ENCODE results near the gene SYNRG.
A peak's percentile ranks its signal among the peaks of the same experiment; 100 is the strongest.

The SYNRG gene

DNA sequence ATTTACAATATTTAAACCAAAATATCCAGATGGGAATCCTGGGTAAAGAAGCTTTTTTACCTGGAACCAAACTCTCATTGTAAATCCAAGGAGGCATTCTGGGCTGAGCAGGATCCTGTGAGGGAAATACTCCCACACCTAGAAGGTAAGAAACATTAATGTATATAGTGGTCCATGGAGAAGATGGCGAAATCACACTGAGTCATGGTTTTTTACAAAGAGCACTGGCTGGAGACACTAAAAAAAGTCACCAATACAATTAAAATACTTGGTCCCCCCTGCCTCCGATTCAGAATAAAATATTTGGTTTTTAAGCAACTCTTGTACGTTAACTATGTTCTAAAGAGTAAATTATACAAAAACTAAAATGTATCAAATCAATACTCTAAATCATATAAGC is 32.9 kb downstream of the SYNRG start:
- no peak for DNase-seq (ENCODE audit: low spot score)
- TF ChIP-seq, protein P1, sequence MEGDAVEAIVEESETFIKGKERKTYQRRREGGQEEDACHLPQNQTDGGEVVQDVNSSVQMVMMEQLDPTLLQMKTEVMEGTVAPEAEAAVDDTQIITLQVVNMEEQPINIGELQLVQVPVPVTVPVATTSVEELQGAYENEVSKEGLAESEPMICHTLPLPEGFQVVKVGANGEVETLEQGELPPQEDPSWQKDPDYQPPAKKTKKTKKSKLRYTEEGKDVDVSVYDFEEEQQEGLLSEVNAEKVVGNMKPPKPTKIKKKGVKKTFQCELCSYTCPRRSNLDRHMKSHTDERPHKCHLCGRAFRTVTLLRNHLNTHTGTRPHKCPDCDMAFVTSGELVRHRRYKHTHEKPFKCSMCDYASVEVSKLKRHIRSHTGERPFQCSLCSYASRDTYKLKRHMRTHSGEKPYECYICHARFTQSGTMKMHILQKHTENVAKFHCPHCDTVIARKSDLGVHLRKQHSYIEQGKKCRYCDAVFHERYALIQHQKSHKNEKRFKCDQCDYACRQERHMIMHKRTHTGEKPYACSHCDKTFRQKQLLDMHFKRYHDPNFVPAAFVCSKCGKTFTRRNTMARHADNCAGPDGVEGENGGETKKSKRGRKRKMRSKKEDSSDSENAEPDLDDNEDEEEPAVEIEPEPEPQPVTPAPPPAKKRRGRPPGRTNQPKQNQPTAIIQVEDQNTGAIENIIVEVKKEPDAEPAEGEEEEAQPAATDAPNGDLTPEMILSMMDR (IDR thresholded peaks at IDR 0.05; ENCODE audit: borderline replicate concordance, control extremely low read depth, extremely low read depth, insufficient read depth, missing control alignments), result no peak
- in situ Hi-C loops (cut with MboI; ENCODE audit: low sequenced_read_pairs, unreplicated experiment), result no loop called here

DNA sequence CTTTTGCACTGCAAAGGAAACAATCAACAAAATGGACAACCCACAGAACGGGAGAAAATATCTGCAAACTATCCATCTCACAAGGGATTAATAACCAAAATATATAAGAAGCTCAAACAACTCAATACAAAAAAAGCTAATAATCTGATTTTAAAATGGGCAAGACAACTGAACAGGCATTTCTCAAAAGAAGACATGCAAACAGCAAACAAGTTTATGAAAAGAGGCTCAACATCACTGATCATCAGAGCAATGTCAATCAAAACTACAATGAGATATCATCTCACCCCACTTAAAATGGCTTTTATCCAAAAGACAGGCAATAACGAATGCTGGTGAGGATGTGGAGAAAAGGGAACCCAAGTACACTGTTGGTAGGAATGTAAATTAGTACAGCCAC is 34.8 kb downstream of the SYNRG start:
- TF ChIP-seq, protein P1 (IDR thresholded peaks at IDR 0.05; ENCODE audit: borderline replicate concordance, control extremely low read depth, extremely low read depth, insufficient read depth, missing control alignments), result no peak
- in situ Hi-C loops (cut with MboI; ENCODE audit: low sequenced_read_pairs, unreplicated experiment), result no loop called here
- no peak for DNase-seq (ENCODE audit: low spot score)

DNA sequence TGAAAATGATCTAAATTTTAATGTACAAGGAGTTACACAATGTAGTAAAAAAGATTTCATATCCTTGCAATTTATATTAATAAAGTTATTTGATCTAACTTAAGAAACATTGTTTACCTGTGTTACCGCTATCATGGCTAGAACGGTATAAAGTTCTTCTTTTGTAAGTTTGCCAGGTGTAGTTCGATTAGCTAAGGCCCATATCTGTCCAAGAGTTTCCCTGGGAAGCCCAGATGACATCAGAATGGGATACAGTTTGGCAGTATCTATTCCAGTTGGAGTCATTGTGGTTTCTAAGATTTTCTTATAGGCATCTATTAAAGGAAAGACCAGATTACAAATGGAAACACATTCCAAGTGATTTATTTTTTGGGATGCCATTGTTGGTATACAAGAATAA is 37.5 kb downstream of the SYNRG start:
- no peak for DNase-seq (ENCODE audit: low spot score)
- in situ Hi-C loops (cut with MboI; ENCODE audit: low sequenced_read_pairs, unreplicated experiment), result no loop called here
- TF ChIP-seq, protein P1 (IDR thresholded peaks at IDR 0.05; ENCODE audit: borderline replicate concordance, control extremely low read depth, extremely low read depth, insufficient read depth, missing control alignments), result no peak

DNA sequence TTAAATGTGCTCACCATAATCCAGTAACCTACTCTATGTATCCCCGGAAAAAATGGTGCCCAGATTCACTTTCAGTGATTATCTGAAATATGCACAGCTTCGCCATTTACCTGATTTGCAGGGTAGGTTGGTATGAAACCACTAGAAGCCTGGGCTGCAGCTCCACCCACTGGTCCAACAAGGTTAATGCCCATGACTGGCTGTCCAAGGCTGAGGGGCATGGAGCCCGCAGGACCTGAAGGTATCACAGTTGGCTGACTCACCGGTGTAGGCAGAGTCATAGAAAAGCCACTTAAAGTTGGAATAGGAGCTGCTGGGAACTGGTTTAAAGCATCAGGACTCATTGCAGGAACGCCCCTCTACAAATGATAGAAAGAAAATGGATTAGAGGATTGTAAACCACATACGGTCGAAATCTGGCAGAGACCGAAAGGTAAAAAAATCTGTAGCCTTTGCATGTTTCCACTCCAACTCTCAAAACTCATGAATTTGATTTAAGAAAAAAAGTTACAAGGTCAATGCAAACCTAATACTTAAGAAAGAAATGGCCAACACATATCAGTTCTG is 38.6 kb downstream of the SYNRG start:
- DNase-seq (ENCODE audit: low spot score), result peak; percentile 43
- TF ChIP-seq, protein P1 (IDR thresholded peaks at IDR 0.05; ENCODE audit: borderline replicate concordance, control extremely low read depth, extremely low read depth, insufficient read depth, missing control alignments), result no peak
- in situ Hi-C loops (cut with MboI; ENCODE audit: low sequenced_read_pairs, unreplicated experiment), result no loop called here

DNA sequence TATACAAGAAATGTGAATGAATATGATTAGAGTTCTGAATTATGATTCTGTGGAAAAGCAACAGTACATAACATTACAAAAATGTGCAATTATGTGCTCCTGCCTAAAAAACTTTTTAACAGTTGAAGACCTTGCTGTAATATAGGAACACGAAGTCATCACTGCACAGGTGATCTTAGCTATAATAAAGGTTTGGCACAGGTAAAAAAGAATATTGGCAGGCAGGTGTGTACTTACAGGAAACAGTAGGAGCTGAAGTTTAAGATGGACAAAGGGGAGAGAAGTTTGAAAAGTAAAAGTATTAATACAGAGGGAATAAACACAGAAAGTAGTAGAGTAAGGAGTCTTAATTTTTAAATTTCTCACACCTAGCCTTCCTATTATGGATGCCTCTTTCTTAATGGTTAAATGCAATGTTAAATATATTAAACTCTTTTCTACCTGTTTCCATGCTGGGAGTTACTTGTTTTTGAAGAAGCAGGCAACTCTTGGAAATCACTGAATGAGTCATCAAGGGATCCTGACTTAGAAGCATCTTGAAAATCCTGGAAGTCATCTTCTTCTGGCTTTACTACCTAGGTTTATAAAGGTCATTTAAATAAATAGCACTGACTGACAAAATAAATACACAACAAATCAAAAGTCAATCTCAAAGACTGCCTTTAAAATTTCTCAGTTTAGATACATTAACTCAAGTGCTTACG is 40.7 kb downstream of the SYNRG start:
- no peak for DNase-seq (ENCODE audit: low spot score)
- TF ChIP-seq, protein P1 (IDR thresholded peaks at IDR 0.05; ENCODE audit: borderline replicate concordance, control extremely low read depth, extremely low read depth, insufficient read depth, missing control alignments), result no peak
- in situ Hi-C loops (cut with MboI; ENCODE audit: low sequenced_read_pairs, unreplicated experiment), result no loop called here

DNA sequence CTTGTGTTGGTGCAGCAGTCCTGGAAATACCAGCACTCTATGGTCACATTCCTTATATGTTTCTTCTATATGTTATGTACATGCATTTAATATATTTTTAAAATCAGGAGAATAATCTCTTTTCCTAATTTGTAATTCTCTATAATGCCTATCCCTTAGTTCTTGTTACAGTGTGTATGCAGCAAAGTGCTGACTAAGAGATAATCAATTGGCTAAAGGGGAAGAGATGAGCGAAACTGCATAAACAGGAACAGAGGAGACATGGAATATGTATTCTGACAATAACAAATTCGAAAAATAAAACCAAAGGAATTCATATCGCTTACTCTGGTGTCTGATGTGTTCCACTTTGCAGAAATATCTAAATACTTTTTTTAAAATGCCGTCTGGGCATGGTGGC is 41.7 kb downstream of the SYNRG start:
- TF ChIP-seq, protein P1 (IDR thresholded peaks at IDR 0.05; ENCODE audit: borderline replicate concordance, control extremely low read depth, extremely low read depth, insufficient read depth, missing control alignments), result no peak
- no peak for DNase-seq (ENCODE audit: low spot score)
- in situ Hi-C loops (cut with MboI; ENCODE audit: low sequenced_read_pairs, unreplicated experiment), result no loop called here

All from GM13976 (cell line).